Activated naive CD4-positive, alpha-beta T cell (primary cell): ENCODE data around the gene MYLK2.

ENCODE experiments used
- DNase-seq, 4 experiments: peaks; one replicate each; lab custom pipeline; 2025; lab: John Stamatoyannopoulos, UW

MYLK2 gene

GRCh38 chr20:31856516-31856915 lies 37.4 kb downstream of the MYLK2 start:
- DNase-seq, result no peak

- no peak for DNase-seq
These were observed 39.0 kb downstream of the MYLK2 start for GRCh38 chr20:31857861-31858759.

DNA sequence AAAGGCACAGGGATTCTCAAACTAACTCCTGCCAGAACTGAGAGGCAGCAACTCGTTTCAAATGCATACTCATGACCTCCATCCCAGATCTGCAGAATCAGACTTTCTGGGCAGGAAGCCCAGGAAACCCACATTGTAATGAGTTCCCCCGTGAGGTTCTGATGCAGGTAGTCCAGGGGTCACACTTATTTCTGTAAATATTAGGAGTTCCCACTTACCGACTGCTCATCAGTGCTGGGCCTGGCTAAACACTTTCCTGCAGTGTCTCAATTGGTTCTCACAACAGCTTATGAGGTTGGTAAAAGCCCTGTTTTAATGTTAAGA lies 39.6 kb downstream of the MYLK2 start:
- DNase-seq, result no peak

- no peak for DNase-seq
These were observed 40.3 kb downstream of the MYLK2 start for GRCh38 chr20:31859266-31859997.

- no peak for DNase-seq
These were observed 40.8 kb downstream of the MYLK2 start for GRCh38 chr20:31859998-31860380.

DNA sequence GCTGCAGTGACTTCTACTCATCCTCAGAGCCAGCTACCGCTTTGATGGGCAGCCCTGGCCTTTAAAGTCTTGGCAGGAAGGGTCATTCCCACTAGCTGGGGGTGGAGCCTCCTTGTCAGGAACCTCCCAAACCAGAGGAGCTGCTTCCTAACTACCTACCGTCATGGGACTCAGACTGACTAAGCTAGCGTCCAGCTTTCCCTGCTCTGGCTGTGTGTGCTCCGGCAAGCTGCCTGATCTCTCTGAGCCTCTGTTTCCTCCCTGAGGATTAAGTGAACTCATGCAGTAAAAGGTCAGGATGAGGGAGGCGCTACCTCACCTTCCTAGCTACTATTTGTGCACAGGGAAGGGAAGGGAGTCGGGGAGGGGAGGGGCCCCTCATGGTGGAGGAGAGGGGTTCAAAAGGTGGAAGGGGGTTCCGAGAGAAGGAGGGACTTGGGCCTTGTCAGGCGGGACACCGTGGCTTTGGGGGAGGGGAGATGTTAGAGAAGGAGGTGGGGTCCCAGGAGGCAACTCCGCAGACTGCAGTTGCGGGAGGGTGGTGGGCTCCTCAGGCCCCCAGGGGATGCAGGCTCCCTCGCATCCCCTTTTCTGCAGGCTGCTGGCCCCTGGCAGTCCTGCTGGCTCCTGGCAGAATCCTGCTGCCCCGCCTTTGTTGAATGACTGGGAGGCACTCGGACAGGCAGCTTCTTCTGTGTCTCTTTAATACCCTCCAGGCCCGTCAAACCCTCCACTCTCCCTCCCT lies 41.4 kb downstream of the MYLK2 start:
- DNase-seq, result no peak

GRCh38 chr20:31861135-31861384 lies 41.9 kb downstream of the MYLK2 start:
- DNase-seq, result no peak

GRCh38 chr20:31861385-31862156 lies 42.4 kb downstream of the MYLK2 start:
- peak in 3 of 4 experiments; percentile 22 to 57 (median 29) for DNase-seq

- DNase-seq, result no peak
These were observed 43.0 kb downstream of the MYLK2 start for GRCh38 chr20:31862157-31862470.

GRCh38 chr20:31862506-31862905 lies 43.4 kb downstream of the MYLK2 start:
- no peak for DNase-seq

DNA sequence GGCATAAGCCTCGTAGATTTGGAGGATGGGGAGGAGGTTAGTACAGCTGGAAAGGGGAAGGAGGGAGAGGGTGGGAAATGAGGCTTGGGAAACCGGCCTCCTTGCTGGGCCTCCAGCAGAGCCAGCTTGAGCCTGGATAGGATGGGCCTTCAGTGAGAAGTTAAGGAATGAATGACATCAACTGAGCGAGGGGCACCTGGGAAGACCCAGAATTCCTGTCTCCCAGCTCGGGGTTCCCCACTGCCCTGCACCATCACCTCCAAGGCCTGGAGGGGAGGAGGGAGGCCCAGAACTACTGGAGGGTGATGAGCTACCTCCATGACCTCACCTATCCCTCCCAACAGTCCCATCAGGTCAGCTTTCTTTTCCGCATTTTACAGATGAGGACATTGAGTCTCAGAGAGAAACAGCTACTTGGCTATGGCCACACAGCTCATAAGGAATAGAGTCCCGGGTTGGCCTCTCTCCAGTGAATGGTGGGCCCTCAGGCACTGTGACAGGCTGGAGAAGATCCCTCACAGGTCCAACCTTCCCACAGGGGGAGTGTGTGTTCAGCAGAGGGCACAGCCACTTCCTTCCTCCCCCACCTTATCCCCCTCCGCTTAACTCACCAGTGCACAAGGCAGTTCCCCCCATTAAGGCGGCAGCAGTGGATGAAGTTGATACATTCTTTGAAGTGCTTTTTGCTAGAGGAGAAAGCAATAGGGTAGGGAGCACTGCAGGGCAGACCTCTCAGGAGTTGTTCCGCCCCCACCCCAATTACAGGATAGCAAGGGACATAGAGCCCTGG lies 44.3 kb downstream of the MYLK2 start:
- no peak for DNase-seq

DNA sequence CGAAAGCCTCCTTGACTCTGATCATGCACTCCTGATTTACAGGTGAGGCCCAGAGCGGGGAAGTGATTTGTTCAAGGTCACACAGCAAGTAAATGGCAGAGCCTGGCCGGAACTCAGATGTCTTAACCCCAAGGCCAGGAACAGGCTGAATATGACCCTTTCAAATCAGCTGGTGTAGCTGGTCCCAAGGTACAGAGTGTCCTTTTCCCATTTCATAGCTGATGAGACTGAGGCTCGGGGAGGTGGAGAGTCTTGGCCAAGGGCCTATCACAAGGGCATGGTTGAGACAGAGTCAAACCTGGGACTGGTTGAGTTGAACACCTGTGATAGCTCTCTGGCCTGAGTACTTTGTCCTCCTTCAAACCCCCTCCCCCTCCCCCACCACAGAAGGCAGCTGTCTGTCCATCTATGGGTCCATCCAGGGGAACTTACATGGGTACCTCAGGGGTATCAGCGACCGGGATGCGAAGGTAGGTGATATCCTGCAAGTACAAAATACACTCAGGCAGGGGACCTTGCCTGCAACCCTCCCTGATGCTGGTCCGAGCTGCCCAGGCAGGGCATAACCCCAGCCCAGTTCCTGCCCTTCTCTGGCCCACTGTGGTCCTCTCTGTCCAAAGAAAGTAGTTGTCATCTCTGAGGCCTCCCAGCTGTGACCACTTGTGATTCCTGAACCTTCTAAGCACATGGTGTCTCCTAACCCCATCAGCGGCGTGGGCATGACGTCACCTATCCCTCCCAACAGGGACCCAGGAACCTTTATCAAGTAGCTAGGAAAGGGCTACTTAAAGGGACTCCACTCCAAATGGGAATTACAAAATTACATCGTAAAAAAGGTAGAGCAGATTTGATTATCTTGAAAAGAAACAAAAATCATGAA lies 45.6 kb downstream of the MYLK2 start:
- DNase-seq, result no peak

DNA sequence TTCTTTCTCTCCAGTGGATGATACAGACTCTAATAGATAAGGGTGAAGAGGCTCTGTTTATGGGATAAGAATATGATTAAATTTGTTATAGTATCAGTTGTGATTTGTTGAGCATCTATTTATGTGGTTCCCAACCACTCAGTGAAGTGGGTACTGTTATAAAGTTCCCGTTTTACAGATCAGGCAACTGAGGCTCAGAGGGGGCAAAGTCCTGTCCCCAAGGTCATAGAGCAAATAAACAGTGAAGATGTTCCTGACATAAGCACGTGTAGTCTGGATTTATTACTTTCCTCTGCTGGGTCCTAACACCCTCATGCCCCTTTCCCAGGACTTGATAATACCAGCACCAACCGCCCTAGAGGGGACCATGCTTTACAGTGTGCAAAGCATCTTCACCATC lies 47.1 kb downstream of the MYLK2 start:
- DNase-seq, result no peak

- no peak for DNase-seq
These were observed 49.9 kb downstream of the MYLK2 start for GRCh38 chr20:31868853-31869672.

GRCh38 chr20:31869673-31869941 lies 50.5 kb downstream of the MYLK2 start:
- DNase-seq, result no peak

DNA sequence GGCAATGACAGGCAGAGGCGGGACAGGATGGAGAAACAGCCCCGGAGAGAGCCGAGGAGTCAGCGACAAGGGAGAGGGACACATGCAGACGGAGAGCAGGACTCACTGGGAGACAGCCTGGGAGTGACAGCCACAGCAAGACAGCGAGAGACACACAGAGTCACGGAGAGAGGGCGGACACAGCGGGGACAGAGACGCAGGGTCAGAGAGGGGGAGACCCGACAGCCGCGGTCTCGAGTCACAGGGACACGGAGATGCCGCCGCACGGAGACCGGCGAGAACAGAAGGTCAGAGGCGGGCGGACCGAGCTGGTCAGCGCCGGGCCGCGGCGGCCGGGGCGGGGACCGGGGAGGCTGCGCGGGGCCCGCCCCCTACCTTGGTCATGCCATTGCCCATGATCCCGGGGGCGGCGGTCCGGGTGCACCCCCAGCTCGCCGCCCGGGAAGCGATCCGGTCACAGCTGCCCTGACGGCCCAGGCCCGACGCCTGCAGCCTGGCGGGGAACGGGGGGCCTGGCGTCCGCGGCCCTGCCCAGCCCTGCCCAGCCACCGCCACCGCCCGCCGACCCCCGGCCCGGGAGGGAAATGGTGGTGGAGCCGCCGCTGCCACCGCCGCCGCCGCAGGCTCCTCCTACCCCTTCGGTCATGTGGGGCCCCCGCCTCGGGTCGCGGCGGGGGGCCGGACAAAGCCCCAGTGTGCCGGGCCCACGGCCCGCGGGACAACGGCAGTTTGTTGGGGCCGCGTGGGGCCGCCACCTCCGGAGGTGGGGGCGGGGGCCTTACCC lies 51.0 kb downstream of the MYLK2 start, which contains the start of the genes DUSP15 and TTLL9:
TSS of gene DUSP15 (minus strand) at position 586 of the 784 bp plus-strand sequence. CDS start at position 396, 190 bp downstream.
TSS of gene TTLL9 (plus strand) at position 693 of the 784 bp plus-strand sequence. CDS start 493 bp downstream, outside the sequence.
- peak in 1 of 4 experiments; percentile 2 for DNase-seq

GRCh38 chr20:31870726-31871617 lies 51.8 kb downstream of the MYLK2 start:
- no peak for DNase-seq

DNA sequence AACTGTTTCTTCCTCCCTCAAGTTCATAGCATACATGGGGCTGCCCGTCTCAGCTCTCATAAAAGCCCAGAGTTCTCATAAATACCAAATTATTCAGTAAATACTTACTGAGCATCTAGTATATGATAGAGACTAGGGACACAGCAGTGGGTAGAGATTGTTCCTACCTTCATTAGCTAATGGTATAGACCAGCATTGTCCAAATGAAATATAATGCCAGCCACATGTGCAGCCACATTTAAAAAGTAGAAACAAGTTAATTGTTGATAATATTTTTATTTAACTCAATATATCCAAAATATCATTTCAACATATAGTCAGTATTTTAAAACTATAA lies 52.4 kb downstream of the MYLK2 start:
- no peak for DNase-seq
